Keratinocyte (primary cell): ENCODE results near the gene SMIM28. TPM values are rescaled to one million over a fixed set of nuclear protein-coding genes. Genes with fewer than 3 reads are reported as not detected.

Experiments used
- DNase-seq: peaks from one replicate; pipeline ENCODE4 v3.0.0-alpha.2; 2011; ENCODE audit warnings: low read depth, missing footprints, low spot score
- FAIRE-seq: peaks from 2 replicates; lab custom pipeline; 2011; peaks lifted over from hg19 to GRCh38; lab: Jason Lieb, UNC
- H2AFZ ChIP-seq: 2 replicates; pipeline ENCODE4 v1.6.0; 2012; ENCODE audit warnings: low read length, control low read depth, inconsistent platforms; ENCODE audit not compliant: control insufficient read depth
- H3K27ac ChIP-seq: 2 replicates; pipeline ENCODE4 v1.5.1; 2011; ENCODE audit warnings: low read length; ENCODE audit not compliant: control insufficient read depth, insufficient read depth
- H3K27me3 ChIP-seq: 3 replicates; pipeline ENCODE4 v1.6.0; 2011; ENCODE audit warnings: low read length; ENCODE audit not compliant: control insufficient read depth, insufficient read depth; ENCODE audit errors: extremely low read depth
- H3K36me3 ChIP-seq, 2 experiments: 2 replicates in 1 of 2; 3 replicates in 1 of 2; pipeline ENCODE4 v1.5.1; 2011; ENCODE audit warnings: low read length in 2 of 2, mild to moderate bottlenecking in 1 of 2; ENCODE audit not compliant: control insufficient read depth in 2 of 2, insufficient read depth in 2 of 2; ENCODE audit errors: extremely low read depth in 1 of 2
- H3K4me1 ChIP-seq: 3 replicates; pipeline ENCODE4 v1.5.1; 2011; ENCODE audit warnings: low read length; ENCODE audit not compliant: control insufficient read depth, insufficient read depth; ENCODE audit errors: extremely low read depth
- H3K4me2 ChIP-seq: 3 replicates; pipeline ENCODE4 v1.6.0; 2011; ENCODE audit warnings: low read depth, low read length; ENCODE audit not compliant: control insufficient read depth, insufficient read depth; ENCODE audit errors: extremely low read depth
- H3K4me3 ChIP-seq, 3 experiments: fragments of 200-600 bp in 1 of 3; sonication (generic) in 1 of 3; 2 replicates in 2 of 3; 3 replicates in 1 of 3; pipeline ENCODE4 v1.5.1; 2011 to 2016; ENCODE audit warnings: low read length in 3 of 3, mild to moderate bottlenecking in 3 of 3, control low read depth in 2 of 3, inconsistent platforms in 1 of 3, low read depth in 1 of 3, mixed read lengths in 1 of 3, mixed run types in 1 of 3, moderate library complexity in 1 of 3; ENCODE audit not compliant: control insufficient read depth in 2 of 3, insufficient read depth in 2 of 3; ENCODE audit errors: extremely low read depth in 1 of 3
- H3K79me2 ChIP-seq: 2 replicates; pipeline ENCODE4 v1.6.0; 2012; ENCODE audit warnings: low read length; ENCODE audit not compliant: control insufficient read depth, insufficient read depth
- H3K9ac ChIP-seq: 3 replicates; pipeline ENCODE4 v1.6.0; 2011; ENCODE audit warnings: low read length; ENCODE audit not compliant: control insufficient read depth, insufficient read depth; ENCODE audit errors: extremely low read depth
- H3K9me1 ChIP-seq: 3 replicates; pipeline ENCODE4 v1.6.0; 2011; ENCODE audit warnings: low read length; ENCODE audit not compliant: control insufficient read depth, insufficient read depth; ENCODE audit errors: extremely low read depth
- H3K9me3 ChIP-seq: 2 replicates; pipeline ENCODE4 v1.5.1; 2012; ENCODE audit warnings: low read depth, low read length; ENCODE audit not compliant: control insufficient read depth
- H4K20me1 ChIP-seq: 3 replicates; pipeline ENCODE4 v1.6.0; 2011; ENCODE audit warnings: low read length; ENCODE audit not compliant: control insufficient read depth, insufficient read depth; ENCODE audit errors: extremely low read depth
- CTCF ChIP-seq, 3 experiments: IDR thresholded peaks in 1 of 3; conservative IDR thresholded peaks in 1 of 3; optimal IDR thresholded peaks in 1 of 3; 2 replicates in 2 of 3; 3 replicates in 1 of 3; pipeline versions ENCODE3 to v1.5.1; 2011; ENCODE audit warnings: low read length in 3 of 3, mild to moderate bottlenecking in 3 of 3, moderate library complexity in 2 of 3, control low read depth in 1 of 3, inconsistent platforms in 1 of 3; ENCODE audit not compliant: insufficient read depth in 2 of 3; ENCODE audit errors: extremely low read depth in 1 of 3
- EZH2 ChIP-seq: IDR thresholded peaks from one replicate; pipeline ENCODE4 v1.6.1; 2012; ENCODE audit warnings: inconsistent platforms, mild to moderate bottlenecking, low read length, moderate library complexity
- dilution Hi-C: fragments of 300-500 bp; cut with MboI; formaldehyde crosslinking; loops from one replicate; pipeline ENCODE4 v1.7.0; 2020; ENCODE audit warnings: low sequenced_read_pairs; ENCODE audit not compliant: extremely low pct_ligation_motif_present
- polyA plus RNA-seq, 5 experiments: library from polyadenylated mRNA; depleted of rRNA in 3 of 5; stranded (reverse) in 3 of 5; stranded (forward) in 1 of 5; unstranded in 1 of 5; fragments of >200 nt; gene quantifications; 1 replicate in 1 of 5; 2 replicates in 3 of 5; 3 replicates in 1 of 5; pipeline versions ENCODE4 v1.2.1 to v1.2.3, GENCODE V29; 2011 to 2012; ENCODE audit warnings: missing spikeins in 2 of 5, low read depth in 1 of 5, low replicate concordance in 1 of 5

Gene SMIM28
- polyA plus RNA-seq, 1 donor (not counting 4 experiments of a cell fraction or from before 2014, with no cell fraction given), result not detected

- TF ChIP-seq CTCF (optimal IDR thresholded peaks at IDR 0.05 in 1 of 3, IDR thresholded peaks at IDR 0.05 in 1 of 3, conservative IDR thresholded peaks at IDR 0.05 in 1 of 3; ENCODE audit: extremely low read depth in 1 of 3, insufficient read depth in 2 of 3, low read length in 3 of 3) (no peak), EZH2 (no peak)
- Histone ChIP-seq H3K9ac (no peak overlapping the region), H3K4me3 (no peak overlapping the region), H3K4me1 (peaks cover 6% of the 10 kb centered on the region), H3K79me2 (no peaks in the 10 kb centered on the region), H3K36me3 (peaks cover 14 to 15% of the 10 kb centered on the region in 2 experiments), H3K4me2 (no peak overlapping the region), H4K20me1 (no peaks in the 10 kb centered on the region), H3K9me3 (no peaks in the 10 kb centered on the region), H3K27ac (no peak overlapping the region), H3K9me1 (no peaks in the 10 kb centered on the region), H2AFZ (no peak overlapping the region), H3K27me3 (no peaks in the 10 kb centered on the region)
- dilution Hi-C loops, result no loop called here
- DNase-seq (no peak), FAIRE-seq (no peak)
Measured at GRCh38 chr6:138416206-138416605, 38.5 kb downstream of the SMIM28 start.

- no peak for DNase-seq
- Histone ChIP-seq H2AFZ (no peak overlapping the region), H3K4me2 (no peak overlapping the region), H4K20me1 (no peaks in the 10 kb centered on the region), H3K9me1 (no peaks in the 10 kb centered on the region), H3K4me3 (no peak overlapping the region), H3K27ac (no peak overlapping the region), H3K27me3 (no peaks in the 10 kb centered on the region), H3K36me3 (peaks cover 13 to 14% of the 10 kb centered on the region in 2 experiments), H3K9me3 (no peaks in the 10 kb centered on the region), H3K79me2 (no peaks in the 10 kb centered on the region), H3K4me1 (no peaks in the 10 kb centered on the region), H3K9ac (no peak overlapping the region)
- TF ChIP-seq EZH2 (no peak), CTCF (optimal IDR thresholded peaks at IDR 0.05 in 1 of 3, IDR thresholded peaks at IDR 0.05 in 1 of 3, conservative IDR thresholded peaks at IDR 0.05 in 1 of 3; ENCODE audit: extremely low read depth in 1 of 3, insufficient read depth in 2 of 3, low read length in 3 of 3) (no peak)
- FAIRE-seq, result no peak
- dilution Hi-C loops, result no loop called here
Measured at GRCh38 chr6:138417493-138418117, 39.9 kb downstream of the SMIM28 start.
